ENCODE data around the gene ADAMTSL1.

ADAMTSL1 gene

GRCh38 chr9:18905883-18906629, 432.1 kb downstream of the ADAMTSL1 start:
- H3K4me2 ChIP-seq (ENCODE audit: low read length): no peak overlapping the region
- no peaks in the 10 kb centered on the region for H4K20me1 ChIP-seq (ENCODE audit: insufficient read depth, low read length)
- no peaks in the 10 kb centered on the region for H3K9me3 ChIP-seq (ENCODE audit: insufficient read depth, low read length)
- H3K27ac ChIP-seq (ENCODE audit: low read length): no peak overlapping the region
- no peaks in the 10 kb centered on the region for H3K79me2 ChIP-seq (ENCODE audit: low read length)
- no peak for TF ChIP-seq CTCF (IDR thresholded peaks at IDR 0.05; ENCODE audit: low read depth, low read length)
- H3K4me1 ChIP-seq (ENCODE audit: low read length): no peaks in the 10 kb centered on the region
- H3K36me3 ChIP-seq (replicated peaks; ENCODE audit: low read depth, low read length): no peaks in the 10 kb centered on the region
- no peak overlapping the region for H3K4me3 ChIP-seq (ENCODE audit: low read length)
- no peak overlapping the region for H3K9ac ChIP-seq (ENCODE audit: low read length)
- 0 out of 2 replicates have a peak, but pooled peaks cover 10% of the 10 kb centered on the region for H3K27me3 ChIP-seq (ENCODE audit: low read depth, low read length)
- H2AFZ ChIP-seq (ENCODE audit: low read depth, low read length): no peak overlapping the region

- H3K36me3 ChIP-seq (replicated peaks; ENCODE audit: low read depth, low read length): no peaks in the 10 kb centered on the region
- H3K27ac ChIP-seq (ENCODE audit: low read length): no peak overlapping the region
- H3K4me3 ChIP-seq (ENCODE audit: low read length): no peak overlapping the region
- H3K4me1 ChIP-seq (ENCODE audit: low read length): no peaks in the 10 kb centered on the region
- no peaks in the 10 kb centered on the region for H3K79me2 ChIP-seq (ENCODE audit: low read length)
- 0 out of 2 replicates have a peak, but pooled peaks cover 10% of the 10 kb centered on the region for H3K27me3 ChIP-seq (ENCODE audit: low read depth, low read length)
- H4K20me1 ChIP-seq (ENCODE audit: insufficient read depth, low read length): no peaks in the 10 kb centered on the region
- H3K4me2 ChIP-seq (ENCODE audit: low read length): no peak overlapping the region
- no peaks in the 10 kb centered on the region for H3K9me3 ChIP-seq (ENCODE audit: insufficient read depth, low read length)
- H2AFZ ChIP-seq (ENCODE audit: low read depth, low read length): no peak overlapping the region
- no peak for TF ChIP-seq EZH2phosphoT487 (IDR thresholded peaks at IDR 0.05; ENCODE audit: low read depth)
- TF ChIP-seq CTCF (IDR thresholded peaks at IDR 0.05; ENCODE audit: low read depth, low read length): no peak
- H3K9ac ChIP-seq (ENCODE audit: low read length): no peak overlapping the region
Measured at GRCh38 chr9:18906656-18907395, 432.9 kb downstream of the ADAMTSL1 start.

DNA sequence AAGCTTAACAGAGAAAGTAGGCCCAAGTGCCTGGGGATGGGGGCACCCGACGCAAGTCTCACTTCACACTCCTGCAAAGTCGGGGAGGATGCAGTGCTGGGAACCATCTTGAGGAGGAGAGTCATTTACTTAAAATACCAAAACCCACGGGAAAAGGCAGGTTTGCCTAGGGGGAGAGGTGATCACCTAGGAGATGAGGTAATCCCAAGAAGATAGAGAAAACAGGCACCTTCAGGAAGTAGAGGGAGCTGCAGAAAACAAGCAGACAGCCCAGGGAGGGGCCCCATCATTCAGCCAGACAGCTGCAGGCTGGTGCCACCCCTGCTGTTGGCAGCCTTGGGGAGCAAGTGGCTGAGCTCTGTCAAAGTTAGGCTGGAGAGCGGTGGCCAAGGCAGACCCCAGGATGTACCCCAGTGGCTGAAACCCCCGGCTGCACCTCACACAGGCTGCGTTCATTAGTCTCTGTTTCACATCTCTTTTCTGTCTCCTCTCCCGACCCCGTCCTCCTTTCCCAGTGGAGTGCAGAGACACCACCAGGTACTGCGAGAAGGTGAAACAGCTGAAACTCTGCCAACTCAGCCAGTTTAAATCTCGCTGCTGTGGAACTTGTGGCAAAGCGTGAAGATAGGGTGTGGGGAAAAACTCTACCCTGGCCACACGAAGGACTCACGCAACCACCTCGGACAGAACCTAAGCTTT, 434.1 kb downstream of the ADAMTSL1 start:
- H3K36me3 ChIP-seq (replicated peaks; ENCODE audit: low read depth, low read length): no peaks in the 10 kb centered on the region
- H3K9ac ChIP-seq (ENCODE audit: low read length): no peak overlapping the region
- H3K27ac ChIP-seq (ENCODE audit: low read length): no peak overlapping the region
- 0 out of 2 replicates have a peak, but pooled peaks cover 11% of the 10 kb centered on the region for H3K27me3 ChIP-seq (ENCODE audit: low read depth, low read length)
- TF ChIP-seq CTCF (IDR thresholded peaks at IDR 0.05; ENCODE audit: low read depth, low read length) (no peak; the same call in 1 of the 2 replicates), EZH2phosphoT487 (IDR thresholded peaks at IDR 0.05; ENCODE audit: low read depth) (no peak)
- no peak overlapping the region for H2AFZ ChIP-seq (ENCODE audit: low read depth, low read length)
- no peaks in the 10 kb centered on the region for H3K4me1 ChIP-seq (ENCODE audit: low read length)
- no peaks in the 10 kb centered on the region for H3K9me3 ChIP-seq (ENCODE audit: insufficient read depth, low read length)
- H3K79me2 ChIP-seq (ENCODE audit: low read length): no peaks in the 10 kb centered on the region
- H3K4me2 ChIP-seq (ENCODE audit: low read length): no peak overlapping the region
- no peaks in the 10 kb centered on the region for H4K20me1 ChIP-seq (ENCODE audit: insufficient read depth, low read length)
- no peak overlapping the region for H3K4me3 ChIP-seq (ENCODE audit: low read length)

Measured in OCI-LY3 (cell line).